Stomach (tissue), 4 donors: ENCODE data around the gene TMOD4.

ENCODE experiments used
- EP300 ChIP-seq: sonication (generic); formaldehyde crosslinking; IDR thresholded peaks from one replicate; pipeline ENCODE4 v1.6.1; 2017; ENCODE audit warnings: antibody characterized with exemption
- POLR2A ChIP-seq, 4 donors: fragments of 450-650 bp; IDR thresholded peaks; one replicate each; pipeline ENCODE4 v1.6.1; 2016; ENCODE audit warnings: antibody characterized with exemption in 4 of 4, control low read depth in 2 of 4, mild to moderate bottlenecking in 1 of 4, moderate library complexity in 1 of 4
- POLR2AphosphoS5 ChIP-seq, 3 donors: sonication (generic); formaldehyde crosslinking; IDR thresholded peaks; one replicate each; pipeline ENCODE4 v1.6.1; 2016; ENCODE audit warnings: antibody characterized with exemption in 3 of 3
- TF ChIP-seq, protein P1 (sequence below), 7 experiments: fragments of 450-650 bp in 4 of 7; fragments of 200-600 bp in 3 of 7; sonication (generic) in 3 of 7; IDR thresholded peaks; one replicate each; pipeline ENCODE4 v1.5.1; 2016 to 2019; ENCODE audit warnings: antibody characterized with exemption in 7 of 7, control low read depth in 2 of 7, mild to moderate bottlenecking in 1 of 7

DNA sequence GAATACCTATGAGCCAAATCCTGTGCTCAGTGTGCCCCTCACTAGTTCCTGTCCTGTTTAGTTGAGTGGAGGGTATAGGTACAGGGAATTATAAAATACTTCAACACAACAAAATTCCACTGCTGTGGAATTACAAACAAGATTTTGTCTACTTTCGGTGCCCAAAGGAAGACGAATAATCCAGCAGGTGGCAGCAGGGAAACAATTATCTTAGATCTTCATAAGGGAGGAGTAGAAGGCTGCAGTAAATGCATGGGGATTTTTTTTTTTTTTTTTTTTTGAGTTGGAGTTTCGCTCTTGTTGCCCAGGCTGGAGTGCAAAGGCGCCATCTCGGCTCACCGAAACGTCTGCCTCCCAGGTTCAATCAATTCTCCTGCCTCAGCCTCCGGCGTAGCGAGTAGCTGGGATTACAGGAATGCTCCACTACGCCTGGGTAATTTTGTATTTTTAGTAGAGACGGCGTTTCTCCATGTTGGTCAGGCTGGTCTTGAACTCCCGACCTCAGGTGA is 20.6 kb upstream of the TMOD4 start:
- TF ChIP-seq EP300 (no peak), POLR2A (IDR thresholded peaks at IDR 0.05) (no peak), POLR2AphosphoS5 (IDR thresholded peaks at IDR 0.05) (peak in 1 of 3 donors; percentile 64)
- TF ChIP-seq, protein P1, sequence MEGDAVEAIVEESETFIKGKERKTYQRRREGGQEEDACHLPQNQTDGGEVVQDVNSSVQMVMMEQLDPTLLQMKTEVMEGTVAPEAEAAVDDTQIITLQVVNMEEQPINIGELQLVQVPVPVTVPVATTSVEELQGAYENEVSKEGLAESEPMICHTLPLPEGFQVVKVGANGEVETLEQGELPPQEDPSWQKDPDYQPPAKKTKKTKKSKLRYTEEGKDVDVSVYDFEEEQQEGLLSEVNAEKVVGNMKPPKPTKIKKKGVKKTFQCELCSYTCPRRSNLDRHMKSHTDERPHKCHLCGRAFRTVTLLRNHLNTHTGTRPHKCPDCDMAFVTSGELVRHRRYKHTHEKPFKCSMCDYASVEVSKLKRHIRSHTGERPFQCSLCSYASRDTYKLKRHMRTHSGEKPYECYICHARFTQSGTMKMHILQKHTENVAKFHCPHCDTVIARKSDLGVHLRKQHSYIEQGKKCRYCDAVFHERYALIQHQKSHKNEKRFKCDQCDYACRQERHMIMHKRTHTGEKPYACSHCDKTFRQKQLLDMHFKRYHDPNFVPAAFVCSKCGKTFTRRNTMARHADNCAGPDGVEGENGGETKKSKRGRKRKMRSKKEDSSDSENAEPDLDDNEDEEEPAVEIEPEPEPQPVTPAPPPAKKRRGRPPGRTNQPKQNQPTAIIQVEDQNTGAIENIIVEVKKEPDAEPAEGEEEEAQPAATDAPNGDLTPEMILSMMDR (IDR thresholded peaks at IDR 0.05) = peak in 5 of 7 experiments; percentile 25 to 55 (median 35)
